ENCODE results near the gene TSHR.

- TF ChIP-seq CTCF (IDR thresholded peaks at IDR 0.05) (no peak), EZH2 (IDR thresholded peaks at IDR 0.05) (no peak)
Measured at GRCh38 chr14:81141426-81141825, 186.0 kb downstream of the TSHR start.
